GM11168 (cell line): ENCODE data around the gene VTCN1.

Source experiments
- in situ Hi-C: fragments of 300-500 bp; cut with MboI; formaldehyde crosslinking; loops from one replicate; pipeline ENCODE4 v1.12.0; 2022; ENCODE audit warnings: low sequenced_read_pairs; ENCODE audit not compliant: unreplicated experiment

Gene VTCN1

GRCh38 chr1:117213046-117213445, 2.3 kb upstream of the VTCN1 start:
- in situ Hi-C loops, result no loop called here

GRCh38 chr1:117210386-117210785, 341 bp downstream of the VTCN1 start:
- in situ Hi-C loops, result no loop called here

- in situ Hi-C loops, result no loop called here
Measured at GRCh38 chr1:117209094-117209493, 1.6 kb downstream of the VTCN1 start.

- in situ Hi-C loops, result no loop called here
Measured at GRCh38 chr1:117208580-117208979, 2.1 kb downstream of the VTCN1 start.

- in situ Hi-C loops, result no loop called here
Measured at GRCh38 chr1:117205368-117205767, 5.4 kb downstream of the VTCN1 start.

GRCh38 chr1:117201808-117202207, 8.9 kb downstream of the VTCN1 start:
- in situ Hi-C loops, result no loop called here

GRCh38 chr1:117198097-117198496, 12.6 kb downstream of the VTCN1 start:
- in situ Hi-C loops, result no loop called here

- in situ Hi-C loops, result no loop called here
Measured at GRCh38 chr1:117189726-117190125, 21.0 kb downstream of the VTCN1 start.

- in situ Hi-C loops, result no loop called here
Measured at GRCh38 chr1:117188816-117189437, 21.8 kb downstream of the VTCN1 start.

GRCh38 chr1:117188170-117188815, 22.4 kb downstream of the VTCN1 start:
- in situ Hi-C loops, result no loop called here

GRCh38 chr1:117183112-117183511, 27.6 kb downstream of the VTCN1 start:
- in situ Hi-C loops, result no loop called here

- in situ Hi-C loops, result no loop called here
Measured at GRCh38 chr1:117182319-117182718, 28.4 kb downstream of the VTCN1 start.

GRCh38 chr1:117181630-117182041, 29.1 kb downstream of the VTCN1 start:
- in situ Hi-C loops, result no loop called here

- in situ Hi-C loops, result no loop called here
Measured at GRCh38 chr1:117180147-117180967, 30.4 kb downstream of the VTCN1 start.

- in situ Hi-C loops, result no loop called here
Measured at GRCh38 chr1:117179471-117179870, 31.3 kb downstream of the VTCN1 start.

GRCh38 chr1:117178756-117179155, 32.0 kb downstream of the VTCN1 start:
- in situ Hi-C loops, result no loop called here

- in situ Hi-C loops, result no loop called here
Measured at GRCh38 chr1:117177376-117177775, 33.4 kb downstream of the VTCN1 start.

GRCh38 chr1:117176579-117176978, 34.1 kb downstream of the VTCN1 start:
- in situ Hi-C loops, result no loop called here

GRCh38 chr1:117174851-117175250, 35.9 kb downstream of the VTCN1 start:
- in situ Hi-C loops, result no loop called here

GRCh38 chr1:117173691-117174090, 37.0 kb downstream of the VTCN1 start:
- in situ Hi-C loops, result no loop called here

- in situ Hi-C loops, result no loop called here
Measured at GRCh38 chr1:117173006-117173405, 37.7 kb downstream of the VTCN1 start.
